T follicular helper cell (primary cell): ENCODE data around the gene LYST.
"Not testable (repeated sequence)": the region's sequence is repeated elsewhere in the genome, so short reads cannot be mapped to it uniquely, and the experiment has no call there.

Source experiments
- DNase-seq: peaks from one replicate; pipeline ENCODE4 v3.0.0-alpha.2; 2020; ENCODE audit warnings: low read depth

The LYST gene

GRCh38 chr1:235858766-235859165, 7.9 kb downstream of the LYST start:
- no peak for DNase-seq

GRCh38 chr1:235857756-235858155, 8.9 kb downstream of the LYST start:
- no peak for DNase-seq

GRCh38 chr1:235855811-235856429, 10.8 kb downstream of the LYST start:
- DNase-seq, result no peak

- DNase-seq, result no peak
Measured at GRCh38 chr1:235854347-235854746, 12.4 kb downstream of the LYST start.

GRCh38 chr1:235853653-235854052, 13.1 kb downstream of the LYST start:
- no peak for DNase-seq

- DNase-seq, result no peak
Measured at GRCh38 chr1:235852887-235853286, 13.8 kb downstream of the LYST start.

- DNase-seq, result no peak
Measured at GRCh38 chr1:235851939-235852338, 14.8 kb downstream of the LYST start.

GRCh38 chr1:235848251-235848650, 18.5 kb downstream of the LYST start:
- DNase-seq, result not testable (repeated sequence)

- DNase-seq, result not testable (repeated sequence)
Measured at GRCh38 chr1:235845656-235846107, 21.0 kb downstream of the LYST start.

- DNase-seq, result no peak
Measured at GRCh38 chr1:235844776-235845175, 21.9 kb downstream of the LYST start.

- no peak for DNase-seq
Measured at GRCh38 chr1:235843461-235843961, 23.2 kb downstream of the LYST start.

- no peak for DNase-seq
Measured at GRCh38 chr1:235841938-235842545, 24.7 kb downstream of the LYST start.

- no peak for DNase-seq
Measured at GRCh38 chr1:235838021-235838420, 28.7 kb downstream of the LYST start.

GRCh38 chr1:235835226-235835625, 31.5 kb downstream of the LYST start:
- DNase-seq, result no peak

- no peak for DNase-seq
Measured at GRCh38 chr1:235834620-235835019, 32.1 kb downstream of the LYST start.

GRCh38 chr1:235832011-235832410, 34.7 kb downstream of the LYST start:
- no peak for DNase-seq

- DNase-seq, result no peak
Measured at GRCh38 chr1:235831148-235831547, 35.6 kb downstream of the LYST start.

GRCh38 chr1:235826102-235826854, 40.4 kb downstream of the LYST start:
- no peak for DNase-seq

- no peak for DNase-seq
Measured at GRCh38 chr1:235825229-235825628, 41.5 kb downstream of the LYST start.

- DNase-seq, result no peak
Measured at GRCh38 chr1:235823684-235824083, 43.0 kb downstream of the LYST start.

GRCh38 chr1:235822685-235823084, 44.0 kb downstream of the LYST start:
- no peak for DNase-seq

GRCh38 chr1:235821361-235821981, 45.2 kb downstream of the LYST start:
- DNase-seq, result no peak
